Measurements from ENCODE around the gene CPED1. TPM values are rescaled to one million over a fixed set of nuclear protein-coding genes. Genes with fewer than 3 reads are reported as not detected.

Gene CPED1
- total and polyA plus RNA-seq, 2 donors (not counting 1 experiment from before 2014, with no cell fraction given), result 70.2 to 196 TPM

DNA sequence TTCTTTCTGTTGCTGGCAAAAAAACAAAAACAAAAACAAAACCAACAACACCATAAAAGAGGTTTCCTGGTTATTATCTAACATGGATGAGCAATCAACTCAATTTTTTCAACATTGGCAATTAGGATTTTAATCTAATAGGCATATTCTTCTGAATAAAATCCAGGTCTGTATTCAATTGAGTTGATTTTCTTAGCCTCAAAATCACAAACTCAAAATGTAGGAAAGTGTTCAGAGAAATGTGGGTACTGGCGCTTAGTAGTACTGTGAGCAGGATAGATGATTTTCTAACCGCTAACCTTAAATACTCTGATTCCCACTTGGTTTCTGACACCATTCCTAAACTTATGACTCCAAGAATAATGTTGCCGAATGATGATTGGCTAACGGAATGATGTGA lies 345.9 kb downstream of the CPED1 start:
- no peak overlapping the region for H3K9ac ChIP-seq (ENCODE audit: insufficient read depth, low read length)
- no peak overlapping the region for H2AFZ ChIP-seq (ENCODE audit: low read length)
- H3K36me3 ChIP-seq (ENCODE audit: control insufficient read depth, insufficient read depth, low read length), result no peaks in the 10 kb centered on the region
- H3K4me3 ChIP-seq (replicated peaks in 1 of 4; ENCODE audit: control extremely low read depth in 1 of 4, insufficient read depth in 1 of 4, low read depth in 3 of 4, low read length in 4 of 4), result no peak overlapping the region
- H3K79me2 ChIP-seq (ENCODE audit: control insufficient read depth, insufficient read depth, low read length), result no peaks in the 10 kb centered on the region
- DNase-seq (ENCODE audit: low read depth in 2 of 2), result no peak
- H3K27ac ChIP-seq (ENCODE audit: insufficient read depth, low read length), result no peak overlapping the region
- no peaks in the 10 kb centered on the region for H4K20me1 ChIP-seq (ENCODE audit: control insufficient read depth, extremely low read depth, insufficient read depth, low read length)
- peaks cover 8% of the 10 kb centered on the region for H3K27me3 ChIP-seq (ENCODE audit: control insufficient read depth, insufficient read depth, low read length)
- H3K4me2 ChIP-seq (ENCODE audit: extremely low read depth, insufficient read depth, low read length), result no peak overlapping the region
- H3K9me3 ChIP-seq (ENCODE audit: control insufficient read depth, insufficient read depth, low read depth, low read length), result no peaks in the 10 kb centered on the region
- peaks cover 6% of the 10 kb centered on the region for H3K4me1 ChIP-seq (ENCODE audit: control insufficient read depth, extremely low read depth, insufficient read depth, low read length)
- TF ChIP-seq, protein P1, sequence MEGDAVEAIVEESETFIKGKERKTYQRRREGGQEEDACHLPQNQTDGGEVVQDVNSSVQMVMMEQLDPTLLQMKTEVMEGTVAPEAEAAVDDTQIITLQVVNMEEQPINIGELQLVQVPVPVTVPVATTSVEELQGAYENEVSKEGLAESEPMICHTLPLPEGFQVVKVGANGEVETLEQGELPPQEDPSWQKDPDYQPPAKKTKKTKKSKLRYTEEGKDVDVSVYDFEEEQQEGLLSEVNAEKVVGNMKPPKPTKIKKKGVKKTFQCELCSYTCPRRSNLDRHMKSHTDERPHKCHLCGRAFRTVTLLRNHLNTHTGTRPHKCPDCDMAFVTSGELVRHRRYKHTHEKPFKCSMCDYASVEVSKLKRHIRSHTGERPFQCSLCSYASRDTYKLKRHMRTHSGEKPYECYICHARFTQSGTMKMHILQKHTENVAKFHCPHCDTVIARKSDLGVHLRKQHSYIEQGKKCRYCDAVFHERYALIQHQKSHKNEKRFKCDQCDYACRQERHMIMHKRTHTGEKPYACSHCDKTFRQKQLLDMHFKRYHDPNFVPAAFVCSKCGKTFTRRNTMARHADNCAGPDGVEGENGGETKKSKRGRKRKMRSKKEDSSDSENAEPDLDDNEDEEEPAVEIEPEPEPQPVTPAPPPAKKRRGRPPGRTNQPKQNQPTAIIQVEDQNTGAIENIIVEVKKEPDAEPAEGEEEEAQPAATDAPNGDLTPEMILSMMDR (conservative IDR thresholded peaks at IDR 0.05 in 1 of 2, IDR thresholded peaks at IDR 0.05 in 1 of 2; ENCODE audit: low read depth in 1 of 2, low read length in 2 of 2), result no peak
- TF ChIP-seq EZH2 (IDR thresholded peaks at IDR 0.05; ENCODE audit: low read length, missing control alignments), result no peak

DNA sequence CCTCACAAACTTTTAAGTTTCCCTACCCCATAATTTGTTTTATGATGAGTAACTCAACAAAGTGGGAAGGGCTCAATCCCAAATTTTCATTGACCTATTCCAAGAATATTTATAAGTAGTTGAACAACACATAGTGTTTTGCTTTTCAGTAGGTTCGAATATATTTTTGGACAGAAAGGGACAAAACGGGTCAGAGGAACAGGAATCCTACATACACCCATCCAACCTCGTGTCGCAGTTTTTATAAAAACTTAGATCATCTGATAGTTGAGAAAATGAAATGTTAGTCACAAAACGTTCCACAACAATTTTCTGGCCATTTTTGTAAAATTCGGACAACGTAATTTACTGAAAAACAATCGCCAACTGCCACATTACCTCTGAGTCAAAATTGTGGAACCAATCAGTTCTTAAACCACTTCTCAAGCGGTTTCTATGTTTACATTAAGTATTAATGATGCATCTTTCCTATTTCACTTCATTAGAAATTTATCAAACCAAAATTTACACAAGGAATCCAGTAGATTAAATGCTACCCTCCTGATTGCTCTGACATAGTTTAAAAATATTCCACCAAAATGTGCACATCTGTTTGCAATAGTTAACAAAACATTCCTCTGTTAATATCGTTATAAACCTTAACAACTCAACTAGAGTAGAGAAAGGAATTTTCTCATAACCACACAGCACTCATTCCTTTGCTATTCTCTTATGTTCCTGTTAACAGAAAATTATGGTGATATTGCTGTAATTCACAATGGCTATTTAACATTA lies 346.6 kb downstream of the CPED1 start:
- TF ChIP-seq, protein P1 (conservative IDR thresholded peaks at IDR 0.05 in 1 of 2, IDR thresholded peaks at IDR 0.05 in 1 of 2; ENCODE audit: low read depth in 1 of 2, low read length in 2 of 2), result no peak
- no peak for TF ChIP-seq EZH2 (IDR thresholded peaks at IDR 0.05; ENCODE audit: low read length, missing control alignments)
- H3K4me3 ChIP-seq (replicated peaks in 1 of 4; ENCODE audit: control extremely low read depth in 1 of 4, insufficient read depth in 1 of 4, low read depth in 3 of 4, low read length in 4 of 4), result no peak overlapping the region
- no peak overlapping the region for H3K9ac ChIP-seq (ENCODE audit: insufficient read depth, low read length)
- H2AFZ ChIP-seq (ENCODE audit: low read length), result no peak overlapping the region
- no peaks in the 10 kb centered on the region for H4K20me1 ChIP-seq (ENCODE audit: control insufficient read depth, extremely low read depth, insufficient read depth, low read length)
- no peaks in the 10 kb centered on the region for H3K79me2 ChIP-seq (ENCODE audit: control insufficient read depth, insufficient read depth, low read length)
- peaks cover 3% of the 10 kb centered on the region for H3K27me3 ChIP-seq (ENCODE audit: control insufficient read depth, insufficient read depth, low read length)
- H3K9me3 ChIP-seq (ENCODE audit: control insufficient read depth, insufficient read depth, low read depth, low read length), result no peaks in the 10 kb centered on the region
- H3K27ac ChIP-seq (ENCODE audit: insufficient read depth, low read length), result no peak overlapping the region
- DNase-seq (ENCODE audit: low read depth in 2 of 2), result peak in 1 of 2 donors; percentile 43
- peaks cover 4% of the 10 kb centered on the region for H3K4me1 ChIP-seq (ENCODE audit: control insufficient read depth, extremely low read depth, insufficient read depth, low read length)
- no peak overlapping the region for H3K4me2 ChIP-seq (ENCODE audit: extremely low read depth, insufficient read depth, low read length)
- no peaks in the 10 kb centered on the region for H3K36me3 ChIP-seq (ENCODE audit: control insufficient read depth, insufficient read depth, low read length)

DNA sequence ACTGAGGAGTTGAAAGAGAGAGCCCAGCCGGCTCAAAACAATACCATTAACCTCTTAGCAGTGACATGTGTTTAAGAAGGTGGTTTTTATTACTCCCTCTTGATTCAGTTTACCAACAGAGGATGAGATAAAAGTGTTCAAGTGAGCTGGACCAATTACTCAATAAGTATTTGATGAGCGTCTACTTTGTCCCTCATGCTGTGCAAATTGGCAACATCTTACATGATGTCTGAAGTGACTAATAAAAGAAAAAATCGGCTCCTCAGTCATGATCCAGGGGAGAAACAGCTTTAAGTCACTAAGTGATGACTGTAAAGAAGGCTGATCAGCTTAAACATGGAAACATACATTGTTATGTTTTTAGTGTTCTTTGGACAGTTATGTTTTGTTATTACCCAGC lies 348.1 kb downstream of the CPED1 start:
- H3K36me3 ChIP-seq (ENCODE audit: control insufficient read depth, insufficient read depth, low read length), result no peaks in the 10 kb centered on the region
- TF ChIP-seq EZH2 (IDR thresholded peaks at IDR 0.05; ENCODE audit: low read length, missing control alignments), result no peak
- TF ChIP-seq, protein P1 (conservative IDR thresholded peaks at IDR 0.05 in 1 of 2, IDR thresholded peaks at IDR 0.05 in 1 of 2; ENCODE audit: low read depth in 1 of 2, low read length in 2 of 2), result no peak
- H2AFZ ChIP-seq (ENCODE audit: low read length), result no peak overlapping the region
- peak in 1 of 2 donors; percentile 39 for DNase-seq (ENCODE audit: low read depth in 2 of 2)
- no peaks in the 10 kb centered on the region for H3K27me3 ChIP-seq (ENCODE audit: control insufficient read depth, insufficient read depth, low read length)
- H3K4me1 ChIP-seq (ENCODE audit: control insufficient read depth, extremely low read depth, insufficient read depth, low read length), result no peaks in the 10 kb centered on the region
- H4K20me1 ChIP-seq (ENCODE audit: control insufficient read depth, extremely low read depth, insufficient read depth, low read length), result no peaks in the 10 kb centered on the region
- no peak overlapping the region for H3K4me2 ChIP-seq (ENCODE audit: extremely low read depth, insufficient read depth, low read length)
- no peak overlapping the region for H3K27ac ChIP-seq (ENCODE audit: insufficient read depth, low read length)
- no peaks in the 10 kb centered on the region for H3K79me2 ChIP-seq (ENCODE audit: control insufficient read depth, insufficient read depth, low read length)
- H3K9me3 ChIP-seq (ENCODE audit: control insufficient read depth, insufficient read depth, low read depth, low read length), result no peaks in the 10 kb centered on the region
- H3K9ac ChIP-seq (ENCODE audit: insufficient read depth, low read length), result no peak overlapping the region
- H3K4me3 ChIP-seq (replicated peaks in 1 of 4; ENCODE audit: control extremely low read depth in 1 of 4, insufficient read depth in 1 of 4, low read depth in 3 of 4, low read length in 4 of 4), result no peak overlapping the region

Measured in fibroblast of lung (primary cell).